Glomerular visceral epithelial cell (primary cell): ENCODE results near the gene SFMBT2.
"Not testable (repeated sequence)": the region's sequence is repeated elsewhere in the genome, so short reads cannot be mapped to it uniquely, and the experiment has no call there.

ENCODE experiments used
- DNase-seq: peaks from one replicate; pipeline ENCODE4 v3.0.0-alpha.2; 2016; ENCODE audit errors: extremely low spot score

Gene SFMBT2

GRCh38 chr10:7184660-7185366, 226.0 kb downstream of the SFMBT2 start:
- DNase-seq = no peak

GRCh38 chr10:7184116-7184515, 226.7 kb downstream of the SFMBT2 start:
- not testable (repeated sequence) for DNase-seq

GRCh38 chr10:7182327-7182726, 228.5 kb downstream of the SFMBT2 start:
- DNase-seq = not testable (repeated sequence)

GRCh38 chr10:7181420-7181819, 229.4 kb downstream of the SFMBT2 start:
- DNase-seq = no peak

GRCh38 chr10:7179536-7179935, 231.3 kb downstream of the SFMBT2 start:
- DNase-seq = no peak

- DNase-seq = no peak
Observed at GRCh38 chr10:7173948-7174347, 236.9 kb downstream of the SFMBT2 start.

- DNase-seq = no peak
Observed at GRCh38 chr10:7171825-7172224, 239.0 kb downstream of the SFMBT2 start.

GRCh38 chr10:7170626-7171322, 240.1 kb downstream of the SFMBT2 start:
- no peak for DNase-seq

- DNase-seq = no peak
Observed at GRCh38 chr10:7168414-7168813, 242.4 kb downstream of the SFMBT2 start.

- no peak for DNase-seq
Observed at GRCh38 chr10:7165500-7166177, 245.2 kb downstream of the SFMBT2 start.

GRCh38 chr10:7164955-7165354, 245.9 kb downstream of the SFMBT2 start:
- no peak for DNase-seq

- DNase-seq = no peak
Observed at GRCh38 chr10:7162331-7162730, 248.5 kb downstream of the SFMBT2 start.

GRCh38 chr10:7161484-7162250, 249.2 kb downstream of the SFMBT2 start:
- DNase-seq = no peak

- DNase-seq = no peak
Observed at GRCh38 chr10:7159928-7160327, 250.9 kb downstream of the SFMBT2 start.

GRCh38 chr10:7159517-7159916, 251.3 kb downstream of the SFMBT2 start:
- no peak for DNase-seq

GRCh38 chr10:7157091-7157490, 253.7 kb downstream of the SFMBT2 start:
- no peak for DNase-seq

GRCh38 chr10:7153750-7154149, 257.1 kb downstream of the SFMBT2 start:
- no peak for DNase-seq

- no peak for DNase-seq
Observed at GRCh38 chr10:7152982-7153381, 257.9 kb downstream of the SFMBT2 start.

GRCh38 chr10:7152341-7152740, 258.5 kb downstream of the SFMBT2 start:
- no peak for DNase-seq

GRCh38 chr10:7151538-7151937, 259.3 kb downstream of the SFMBT2 start:
- DNase-seq = no peak

- no peak for DNase-seq
Observed at GRCh38 chr10:7150349-7150748, 260.5 kb downstream of the SFMBT2 start.

GRCh38 chr10:7146189-7146588, 264.6 kb downstream of the SFMBT2 start:
- no peak for DNase-seq
